D721Med (cell line): ENCODE data around the gene RSKR.
A peak's percentile ranks its signal among the peaks of the same experiment; 100 is the strongest.

Experiments used
- DNase-seq: peaks from one replicate; pipeline ENCODE4 v3.0.0; 2011; ENCODE audit warnings: low spot score; ENCODE audit not compliant: insufficient read length
- FAIRE-seq: peaks from 2 replicates; lab custom pipeline; 2011; peaks lifted over from hg19 to GRCh38; lab: Jason Lieb, UNC
- TF ChIP-seq, protein P1 (sequence below): IDR thresholded peaks from 2 replicates; pipeline ENCODE4 v1.5.1; 2012; ENCODE audit warnings: mild to moderate bottlenecking, control low read depth; ENCODE audit not compliant: insufficient read depth; ENCODE audit errors: missing control alignments

The RSKR gene

DNA sequence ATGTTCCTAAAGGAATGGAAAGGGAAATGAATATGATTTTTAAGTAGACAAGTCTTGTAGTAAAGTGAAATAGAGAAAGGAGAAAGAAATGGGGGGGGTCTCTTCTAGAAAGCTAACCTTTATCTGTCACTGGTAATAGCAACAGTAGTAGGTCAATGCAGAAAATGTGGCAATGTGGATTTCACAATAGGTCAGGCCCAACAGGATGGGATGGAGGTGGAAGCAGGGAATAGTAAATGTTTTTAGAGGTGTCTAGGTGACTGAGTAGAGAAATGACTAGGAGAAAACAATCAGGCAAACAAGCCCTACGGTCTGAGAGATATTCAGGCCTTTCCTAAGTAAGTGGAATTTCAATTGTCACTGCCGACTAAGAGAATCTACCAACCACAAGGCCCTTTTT is 6.0 kb upstream of the RSKR start:
- FAIRE-seq, result no peak

DNA sequence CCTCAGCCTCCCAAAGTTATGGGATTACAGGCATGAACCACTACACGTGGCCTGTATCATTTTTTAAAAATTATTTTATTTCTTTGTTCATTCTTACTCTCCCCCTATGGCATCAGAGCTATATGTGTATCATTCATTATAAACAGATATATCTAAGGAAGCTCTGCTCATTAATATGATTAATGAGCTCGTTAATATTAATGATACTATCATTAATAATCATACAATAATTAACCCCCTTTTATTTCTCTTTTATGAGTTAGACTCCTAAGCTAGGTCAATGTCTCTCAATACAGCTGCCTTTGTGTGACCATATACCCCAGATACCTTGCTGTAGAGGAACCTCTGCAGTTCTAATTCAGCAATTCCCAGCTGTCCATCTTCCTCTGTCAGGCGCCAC is 4.5 kb upstream of the RSKR start:
- DNase-seq (no peak), FAIRE-seq (no peak)
- TF ChIP-seq, protein P1, sequence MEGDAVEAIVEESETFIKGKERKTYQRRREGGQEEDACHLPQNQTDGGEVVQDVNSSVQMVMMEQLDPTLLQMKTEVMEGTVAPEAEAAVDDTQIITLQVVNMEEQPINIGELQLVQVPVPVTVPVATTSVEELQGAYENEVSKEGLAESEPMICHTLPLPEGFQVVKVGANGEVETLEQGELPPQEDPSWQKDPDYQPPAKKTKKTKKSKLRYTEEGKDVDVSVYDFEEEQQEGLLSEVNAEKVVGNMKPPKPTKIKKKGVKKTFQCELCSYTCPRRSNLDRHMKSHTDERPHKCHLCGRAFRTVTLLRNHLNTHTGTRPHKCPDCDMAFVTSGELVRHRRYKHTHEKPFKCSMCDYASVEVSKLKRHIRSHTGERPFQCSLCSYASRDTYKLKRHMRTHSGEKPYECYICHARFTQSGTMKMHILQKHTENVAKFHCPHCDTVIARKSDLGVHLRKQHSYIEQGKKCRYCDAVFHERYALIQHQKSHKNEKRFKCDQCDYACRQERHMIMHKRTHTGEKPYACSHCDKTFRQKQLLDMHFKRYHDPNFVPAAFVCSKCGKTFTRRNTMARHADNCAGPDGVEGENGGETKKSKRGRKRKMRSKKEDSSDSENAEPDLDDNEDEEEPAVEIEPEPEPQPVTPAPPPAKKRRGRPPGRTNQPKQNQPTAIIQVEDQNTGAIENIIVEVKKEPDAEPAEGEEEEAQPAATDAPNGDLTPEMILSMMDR, result no peak

More for the DNA sequence above, 6.0 kb upstream of the RSKR start:
- no peak for DNase-seq
- TF ChIP-seq, protein P1, result no peak

DNA sequence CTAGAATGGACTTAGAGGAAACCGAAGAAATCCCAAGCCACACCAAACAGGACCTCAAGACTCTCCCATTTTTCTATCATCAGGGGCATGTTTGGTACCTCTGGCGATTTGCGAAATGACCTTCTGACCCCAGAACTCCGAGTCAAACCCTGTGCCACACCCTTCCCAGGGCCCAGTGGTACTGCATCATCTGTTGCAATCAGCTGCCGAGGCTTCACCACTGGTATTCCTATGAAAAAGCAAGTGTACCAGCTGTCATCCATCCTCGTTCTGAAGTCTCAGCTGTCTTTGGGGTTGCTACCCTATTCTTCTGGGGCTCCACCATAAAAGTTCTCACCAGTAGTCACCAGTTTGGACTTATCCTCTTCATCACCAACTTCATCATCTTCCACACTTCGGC is 2.3 kb upstream of the RSKR start:
- TF ChIP-seq, protein P1, result no peak
- FAIRE-seq, result no peak
- DNase-seq, result no peak

DNA sequence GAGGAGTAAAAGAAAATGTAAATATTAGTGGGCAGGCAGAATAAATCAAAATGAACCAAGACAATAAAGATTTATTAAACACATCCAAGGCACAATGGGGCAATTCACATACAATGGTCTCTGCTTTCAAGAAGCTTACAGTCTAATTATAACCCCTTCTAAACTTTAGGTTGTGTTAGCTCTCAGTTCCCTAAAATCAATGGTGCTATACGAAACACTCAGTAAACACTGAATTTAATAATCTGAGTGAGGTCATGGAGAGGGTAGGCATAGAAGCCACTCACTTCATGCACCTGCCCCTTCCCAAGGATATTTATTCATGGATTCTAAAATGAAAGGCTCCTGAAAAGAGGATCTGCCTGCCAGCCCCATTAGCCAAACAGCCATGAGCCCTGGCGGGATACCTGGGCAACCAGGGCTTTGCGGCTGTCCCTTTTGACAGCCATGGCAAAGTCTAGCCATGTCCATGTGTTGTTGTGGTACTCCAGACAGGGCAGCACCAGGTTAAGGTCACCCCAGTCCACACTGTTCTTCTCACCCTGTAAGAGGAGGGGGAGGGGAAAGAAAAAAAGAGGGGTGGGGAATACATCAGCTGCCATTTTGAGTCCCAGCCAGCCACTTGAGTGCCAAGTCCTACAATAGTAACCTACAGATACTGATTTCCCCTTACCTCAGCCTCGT is 1.4 kb upstream of the RSKR start:
- TF ChIP-seq, protein P1, result no peak
- FAIRE-seq, result no peak
- DNase-seq, result no peak

DNA sequence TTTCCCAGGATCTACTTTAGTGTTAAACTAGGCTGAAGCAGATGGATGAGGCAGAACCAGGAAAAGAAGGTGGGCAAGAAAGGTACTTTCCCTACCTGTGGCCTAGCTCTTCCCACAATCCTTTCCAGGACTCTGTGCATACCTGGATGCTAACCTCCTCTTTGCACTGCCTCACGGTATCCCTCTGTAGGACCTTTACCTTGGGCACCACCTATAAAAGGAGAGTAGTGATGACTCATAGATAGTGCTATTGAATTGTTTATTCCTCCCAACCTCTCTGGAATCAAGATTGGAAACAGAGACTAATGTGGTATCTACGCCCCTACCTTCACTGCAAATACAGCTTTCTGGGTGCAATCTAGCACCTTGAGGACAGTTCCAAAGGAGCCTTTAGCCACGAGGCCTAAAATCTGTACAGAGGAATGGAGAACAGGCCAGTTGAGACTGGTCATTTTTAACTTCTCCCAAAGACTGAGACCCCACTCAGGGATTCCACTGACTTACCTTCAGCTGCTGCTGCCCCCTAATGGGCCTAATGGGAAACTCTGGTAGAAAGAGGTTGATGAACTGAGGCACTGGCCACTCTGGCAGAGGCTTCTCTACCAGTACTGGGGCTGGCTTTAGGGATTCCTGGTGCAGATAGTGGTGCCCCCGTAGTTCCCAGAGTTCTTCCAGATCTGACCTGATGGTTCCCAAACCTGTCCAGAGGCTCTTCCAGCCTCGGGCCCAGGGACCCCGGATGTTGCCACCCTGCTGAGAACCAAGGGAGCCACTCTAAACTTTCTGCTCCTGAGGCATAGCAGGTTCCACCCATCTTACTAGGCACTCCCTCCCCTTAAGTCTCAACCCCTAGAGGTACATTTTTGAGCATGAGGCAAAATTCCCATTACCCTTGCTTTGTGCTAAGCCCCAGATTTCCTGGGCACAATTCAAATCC is 781 bp downstream of the RSKR start:
- DNase-seq, result peak; percentile 47
- FAIRE-seq, result no peak
- TF ChIP-seq, protein P1, result peak; percentile 86

DNA sequence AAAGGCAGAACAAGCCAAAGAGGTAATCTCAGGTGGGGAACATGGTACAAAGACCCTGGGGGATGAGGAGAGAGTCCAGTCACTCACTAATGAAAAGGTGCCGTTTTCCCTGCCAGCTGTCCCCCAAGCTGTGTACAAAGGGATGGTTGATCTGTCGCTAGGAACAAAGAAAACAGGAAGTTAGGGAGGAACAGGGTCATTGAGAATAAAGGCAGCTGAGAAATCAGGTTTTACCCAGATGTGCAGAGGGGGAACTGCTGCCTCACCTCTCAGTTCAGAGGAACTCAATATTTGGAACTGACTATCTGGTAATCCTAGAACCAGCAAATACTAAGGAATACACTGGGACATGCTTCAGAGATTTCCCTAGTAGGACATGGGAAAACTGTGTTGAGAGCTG is 1.5 kb downstream of the RSKR start:
- TF ChIP-seq, protein P1, result no peak
- FAIRE-seq (no peak), DNase-seq (no peak)
